Testis (tissue), 2 donors: ENCODE results near the gene USP17L17.
"Not testable (repeated sequence)": the region's sequence is repeated elsewhere in the genome, so short reads cannot be mapped to it uniquely, and the experiment has no call there.

Experiments
- POLR2A ChIP-seq: fragments of 450-650 bp; IDR thresholded peaks from one replicate; pipeline ENCODE4 v1.6.1; 2017; ENCODE audit warnings: antibody characterized with exemption, mild to moderate bottlenecking, moderate library complexity
- TF ChIP-seq, protein P1 (sequence below), 3 experiments: fragments of 450-650 bp in 2 of 3; fragments of 200-600 bp in 1 of 3; sonication (generic) in 1 of 3; IDR thresholded peaks; one replicate each; pipeline ENCODE4 v1.5.1; 2016 to 2019; ENCODE audit warnings: antibody characterized with exemption in 3 of 3, mild to moderate bottlenecking in 2 of 3, moderate library complexity in 1 of 3

DNA sequence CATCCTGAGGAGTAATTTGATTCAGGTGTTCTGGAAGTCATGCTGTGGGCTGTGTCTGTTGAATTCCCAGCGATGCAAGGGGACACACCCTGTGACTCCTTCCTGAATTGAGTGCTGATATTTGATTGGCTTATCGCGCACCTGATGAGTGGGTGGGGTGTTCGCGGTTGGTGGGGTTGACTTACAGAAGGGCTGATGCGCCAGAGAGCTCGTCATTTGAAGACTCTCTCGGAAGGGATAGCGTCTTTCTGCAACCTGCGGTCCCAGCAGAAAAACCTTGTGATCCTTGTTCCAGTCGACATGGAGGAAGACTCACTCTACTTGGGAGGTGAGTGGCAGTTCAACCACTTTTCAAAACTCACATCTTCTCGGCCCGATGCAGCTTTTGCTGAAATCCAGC lies 18.9 kb downstream of the USP17L17 start, which contains the start of gene USP17L21:
- not testable (repeated sequence) for TF ChIP-seq POLR2A
- TF ChIP-seq, protein P1, sequence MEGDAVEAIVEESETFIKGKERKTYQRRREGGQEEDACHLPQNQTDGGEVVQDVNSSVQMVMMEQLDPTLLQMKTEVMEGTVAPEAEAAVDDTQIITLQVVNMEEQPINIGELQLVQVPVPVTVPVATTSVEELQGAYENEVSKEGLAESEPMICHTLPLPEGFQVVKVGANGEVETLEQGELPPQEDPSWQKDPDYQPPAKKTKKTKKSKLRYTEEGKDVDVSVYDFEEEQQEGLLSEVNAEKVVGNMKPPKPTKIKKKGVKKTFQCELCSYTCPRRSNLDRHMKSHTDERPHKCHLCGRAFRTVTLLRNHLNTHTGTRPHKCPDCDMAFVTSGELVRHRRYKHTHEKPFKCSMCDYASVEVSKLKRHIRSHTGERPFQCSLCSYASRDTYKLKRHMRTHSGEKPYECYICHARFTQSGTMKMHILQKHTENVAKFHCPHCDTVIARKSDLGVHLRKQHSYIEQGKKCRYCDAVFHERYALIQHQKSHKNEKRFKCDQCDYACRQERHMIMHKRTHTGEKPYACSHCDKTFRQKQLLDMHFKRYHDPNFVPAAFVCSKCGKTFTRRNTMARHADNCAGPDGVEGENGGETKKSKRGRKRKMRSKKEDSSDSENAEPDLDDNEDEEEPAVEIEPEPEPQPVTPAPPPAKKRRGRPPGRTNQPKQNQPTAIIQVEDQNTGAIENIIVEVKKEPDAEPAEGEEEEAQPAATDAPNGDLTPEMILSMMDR (IDR thresholded peaks at IDR 0.05), result not testable (repeated sequence)
